A549 (cell line): ENCODE results near the gene DCUN1D2.

Experiments
- BHLHE40 ChIP-seq: IDR thresholded peaks from 2 replicates; pipeline ENCODE4 v1.6.1; 2012; ENCODE audit warnings: low read depth, low read length, inconsistent platforms
- EP300 ChIP-seq, 2 experiments: fragments of >200 bp; sonication (Bioruptor Twin); formaldehyde crosslinking; IDR thresholded peaks; 2 replicates in 1 of 2; 3 replicates in 1 of 2; pipeline ENCODE4 v1.6.1; 2016 to 2017
- FOXS1 ChIP-seq: fragments of 250-450 bp; sonication (Bioruptor Pico); IDR thresholded peaks from 2 replicates; pipeline ENCODE4 v1.5.0; 2020; ENCODE audit warnings: mild to moderate bottlenecking, moderate library complexity
- JUN ChIP-seq, 2 experiments: fragments of >200 bp; sonication (Bioruptor Twin); formaldehyde crosslinking; IDR thresholded peaks; 2 replicates in 1 of 2; 3 replicates in 1 of 2; pipeline ENCODE4 v1.6.1; 2016 to 2017
- POLR2A ChIP-seq: IDR thresholded peaks from 2 replicates; pipeline ENCODE4 v1.6.1; 2012; ENCODE audit warnings: mild to moderate bottlenecking, low read length
- TP53 ChIP-seq: fragments of 250-450 bp; sonication (Bioruptor Pico); IDR thresholded peaks from 2 replicates; pipeline ENCODE4 v1.5.0; 2021; ENCODE audit warnings: mild to moderate bottlenecking, moderate library complexity
- TF ChIP-seq, protein P1 (sequence below): fragments of 150-350 bp; IDR thresholded peaks from 2 replicates; pipeline ENCODE4 v1.6.1; 2014; ENCODE audit warnings: low read depth, mild to moderate bottlenecking, low read length

- no peak for TF ChIP-seq FOXS1
- no peak for TF ChIP-seq TP53 (CRISPR knock-in tag)
- TF ChIP-seq EP300 (IDR thresholded peaks at IDR 0.05), result no peak
- TF ChIP-seq, protein P1, sequence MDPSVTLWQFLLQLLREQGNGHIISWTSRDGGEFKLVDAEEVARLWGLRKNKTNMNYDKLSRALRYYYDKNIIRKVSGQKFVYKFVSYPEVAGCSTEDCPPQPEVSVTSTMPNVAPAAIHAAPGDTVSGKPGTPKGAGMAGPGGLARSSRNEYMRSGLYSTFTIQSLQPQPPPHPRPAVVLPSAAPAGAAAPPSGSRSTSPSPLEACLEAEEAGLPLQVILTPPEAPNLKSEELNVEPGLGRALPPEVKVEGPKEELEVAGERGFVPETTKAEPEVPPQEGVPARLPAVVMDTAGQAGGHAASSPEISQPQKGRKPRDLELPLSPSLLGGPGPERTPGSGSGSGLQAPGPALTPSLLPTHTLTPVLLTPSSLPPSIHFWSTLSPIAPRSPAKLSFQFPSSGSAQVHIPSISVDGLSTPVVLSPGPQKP, result no peak
- no peak for TF ChIP-seq POLR2A
- TF ChIP-seq BHLHE40, result no peak
- TF ChIP-seq JUN (IDR thresholded peaks at IDR 0.05), result no peak
Measured at GRCh38 chr13:113441661-113442060, 48.9 kb downstream of the DCUN1D2 start.
